CD14-positive monocyte (primary cell): ENCODE results near the gene ERCC3. TPM values are rescaled to one million over a fixed set of nuclear protein-coding genes. Genes with fewer than 3 reads are reported as not detected.

Experiments
- DNase-seq, 3 donors: peaks; one replicate each; pipeline ENCODE4 v3.0.0-alpha.2; 2011 to 2022
- H2AFZ ChIP-seq: 2 replicates; pipeline ENCODE4 v1.6.0; 2012; ENCODE audit warnings: mild to moderate bottlenecking, low read depth, low read length, inconsistent platforms; ENCODE audit not compliant: insufficient read depth, poor library complexity, severe bottlenecking
- H3K27ac ChIP-seq, 2 donors: 1 replicate in 1 of 2; 2 replicates in 1 of 2; pipeline ENCODE4 v1.5.1; 2012 to 2013; ENCODE audit warnings: low read length in 2 of 2, control low read depth in 1 of 2, inconsistent platforms in 1 of 2, low read depth in 1 of 2, mild to moderate bottlenecking in 1 of 2
- H3K27me3 ChIP-seq, 2 donors: one replicate each; pipeline versions ENCODE4 v1.6.0 to v1.6.1; 2011 to 2013; ENCODE audit warnings: low read length in 2 of 2; ENCODE audit not compliant: control insufficient read depth in 2 of 2, insufficient read depth in 2 of 2
- H3K36me3 ChIP-seq, 2 donors: replicated peaks in 1 of 2; 1 replicate in 1 of 2; 2 replicates in 1 of 2; pipeline versions ENCODE4 v1.5.1 to v1.6.1; 2012 to 2013; ENCODE audit warnings: low read length in 2 of 2, control low read depth in 1 of 2, inconsistent platforms in 1 of 2, mild to moderate bottlenecking in 1 of 2; ENCODE audit not compliant: insufficient read depth in 2 of 2, control insufficient read depth in 1 of 2
- H3K4me1 ChIP-seq, 2 donors: 1 replicate in 1 of 2; 2 replicates in 1 of 2; pipeline versions ENCODE4 v1.5.1 to v1.6.1; 2012 to 2013; ENCODE audit warnings: low read length in 2 of 2, control low read depth in 1 of 2, inconsistent platforms in 1 of 2, mild to moderate bottlenecking in 1 of 2, moderate library complexity in 1 of 2; ENCODE audit not compliant: insufficient read depth in 2 of 2, control insufficient read depth in 1 of 2
- H3K4me2 ChIP-seq: replicated peaks from 2 replicates; pipeline ENCODE3; 2012; ENCODE audit warnings: low read length, moderate library complexity, mild to moderate bottlenecking; ENCODE audit not compliant: poor library complexity, severe bottlenecking; ENCODE audit errors: extremely low read depth
- H3K4me3 ChIP-seq, 3 experiments: fragments of 200-600 bp in 1 of 3; sonication (generic) in 1 of 3; replicated peaks in 1 of 3; 1 replicate in 2 of 3; 2 replicates in 1 of 3; pipeline ENCODE4 v1.5.1; 2011 to 2013; ENCODE audit warnings: low read length in 3 of 3, mild to moderate bottlenecking in 3 of 3, control low read depth in 2 of 3, low read depth in 2 of 3, inconsistent platforms in 1 of 3, moderate library complexity in 1 of 3
- H3K79me2 ChIP-seq: 2 replicates; pipeline ENCODE4 v1.6.0; 2012; ENCODE audit warnings: mild to moderate bottlenecking, control low read depth, inconsistent platforms, low read length, moderate library complexity; ENCODE audit not compliant: insufficient read depth
- H3K9ac ChIP-seq: 2 replicates; pipeline ENCODE4 v1.6.0; 2017; ENCODE audit warnings: low read length, mild to moderate bottlenecking; ENCODE audit not compliant: insufficient read depth, poor library complexity, severe bottlenecking
- H3K9me3 ChIP-seq, 2 donors: replicated peaks in 1 of 2; 1 replicate in 1 of 2; 2 replicates in 1 of 2; pipeline versions ENCODE4 v1.5.1 to v1.6.1; 2012 to 2013; ENCODE audit warnings: low read length in 2 of 2, control low read depth in 1 of 2; ENCODE audit not compliant: control insufficient read depth in 1 of 2, insufficient read depth in 1 of 2
- H4K20me1 ChIP-seq: 2 replicates; pipeline ENCODE4 v1.6.0; 2012; ENCODE audit warnings: mild to moderate bottlenecking, low read length, control low read depth, moderate library complexity; ENCODE audit not compliant: insufficient read depth
- H3K27ac Mint-ChIP-seq, 7 donors: one replicate each; pipeline ENCODE4 v1.8.0; 2020; ENCODE audit warnings: mild to moderate bottlenecking in 7 of 7, mixed read lengths in 7 of 7, moderate library complexity in 6 of 7, inconsistent platforms in 2 of 7
- H3K27me3 Mint-ChIP-seq, 3 donors: one replicate each; pipeline ENCODE4 v1.8.0; 2021 to 2022; ENCODE audit warnings: low read depth in 3 of 3, mild to moderate bottlenecking in 3 of 3, mixed read lengths in 3 of 3, moderate library complexity in 3 of 3, inconsistent platforms in 1 of 3
- H3K36me3 Mint-ChIP-seq, 2 donors: one replicate each; pipeline ENCODE4 v1.8.0; 2020; ENCODE audit warnings: mixed read lengths in 2 of 2, inconsistent platforms in 1 of 2, mild to moderate bottlenecking in 1 of 2
- H3K4me1 Mint-ChIP-seq: one replicate; pipeline ENCODE4 v1.8.0; 2020; ENCODE audit warnings: mild to moderate bottlenecking, mixed read lengths
- H3K4me3 Mint-ChIP-seq, 2 donors: one replicate each; pipeline ENCODE4 v1.8.0; 2020; ENCODE audit warnings: mild to moderate bottlenecking in 2 of 2, mixed read lengths in 2 of 2, moderate library complexity in 1 of 2
- H3K9me3 Mint-ChIP-seq, 7 donors: one replicate each; pipeline ENCODE4 v1.8.0; 2020 to 2022; ENCODE audit warnings: mixed read lengths in 7 of 7, mild to moderate bottlenecking in 6 of 7, moderate library complexity in 6 of 7, inconsistent platforms in 2 of 7
- WGBS: methylation state at CpG from one replicate; pipeline ENCODE4 v1.1.5; 2013; ENCODE audit warnings: missing lambda C conversion rate; ENCODE audit not compliant: insufficient coverage; 5-methylcytosine and 5-hydroxymethylcytosine counted together
- intact Hi-C, 2 donors: fragments of 100-400 bp; cut with micrococcal nuclease; formaldehyde crosslinking; loops; one replicate each; pipeline versions ENCODE4 v1.15.0 to v1.15.1; 2023
- polyA minus RNA-seq: library from RNA; depleted of rRNA, polyadenylated mRNA; stranded (reverse); fragments of >200 nt; gene quantifications from 2 replicates; pipeline ENCODE4 v1.2.3, GENCODE V29; 2012
- polyA plus RNA-seq, 3 donors: library from polyadenylated mRNA; depleted of rRNA in 1 of 3; unstranded in 2 of 3; stranded (reverse) in 1 of 3; fragments of 300-500 nt in 2 of 3; fragments of >200 nt in 1 of 3; fragmentation: Illumina TruSeq in 2 of 3; gene quantifications; 1 replicate in 2 of 3; 2 replicates in 1 of 3; pipeline ENCODE4 v1.2.3, GENCODE V29; 2012 to 2021
- total RNA-seq, 12 experiments: library from RNA in 1 of 12; stranded (reverse) in 1 of 12; fragments of 120-200 nt in 1 of 12; gene quantifications; one replicate each; pipeline ENCODE4 v1.2.4 and lab custom pipeline; 2013 to 2026; ENCODE audit warnings: mixed read lengths in 6 of 12, inconsistent platforms in 1 of 12
- TF ChIP-seq, protein P1 (sequence below): fragments of 200-600 bp; IDR thresholded peaks from one replicate; pipeline ENCODE4 v1.8.0; 2022; ENCODE audit warnings: antibody characterized with exemption, mild to moderate bottlenecking

Gene ERCC3
- total RNA-seq (2013) = 23.6 TPM
- polyA plus RNA-seq (10 to 100 TPM; 13.2 to 49.7 (median 16.9) TPM), polyA minus RNA-seq (17.5 and 21.5 TPM in 2 replicates), total RNA-seq (lab: John Stamatoyannopoulos, UW) (6.1 to 118 (median 39.6) reads per million in 11 experiments)

DNA sequence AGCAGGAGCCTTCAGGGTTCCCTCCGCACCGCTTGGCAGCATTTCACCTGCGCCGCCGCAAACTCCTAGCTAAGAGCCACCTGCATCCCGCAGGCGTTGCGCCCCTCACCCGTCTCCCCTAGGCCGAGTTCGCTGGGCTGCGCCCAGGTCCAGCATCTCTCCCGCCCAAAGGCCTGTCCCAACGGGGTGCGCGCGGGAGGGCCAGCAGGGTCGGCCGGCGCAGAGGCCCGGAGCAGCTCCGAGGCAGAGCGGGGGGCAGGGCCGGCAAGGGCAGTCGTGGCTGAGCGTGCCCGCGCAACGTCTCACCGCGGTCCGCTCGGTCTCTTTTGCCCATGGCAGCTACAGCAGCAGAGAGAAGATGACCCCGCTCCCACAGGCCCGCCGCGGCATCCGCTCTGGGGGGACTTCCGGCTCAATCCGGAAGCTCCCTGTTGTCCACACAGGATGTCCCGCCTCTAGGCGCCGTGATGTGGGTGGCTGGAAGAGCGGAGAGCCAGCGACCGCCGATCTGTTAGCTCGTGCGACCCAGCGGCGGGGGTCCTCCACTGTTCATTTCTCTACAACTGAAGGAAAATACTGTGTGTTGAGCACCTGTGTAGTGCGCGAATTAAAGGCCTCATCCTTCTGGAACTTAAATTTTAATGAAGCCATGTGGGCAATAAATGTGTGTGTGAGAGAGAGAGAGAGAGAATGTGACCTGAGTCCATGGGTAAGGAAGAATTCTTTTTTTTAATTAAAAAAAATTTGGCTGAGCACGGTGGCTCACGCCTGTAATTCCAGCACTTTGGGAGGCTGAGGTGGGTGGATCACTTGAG lies at the start of gene ERCC3:
TSS of gene ERCC3 (minus strand) at position 397 of the 815 bp plus-strand sequence. CDS start at position 334, 63 bp downstream.
- Mint-ChIP-seq H3K4me1 (peaks cover 24% of the 10 kb centered on the region), H3K36me3 (peaks cover 35 to 40% of the 10 kb centered on the region in 2 donors), H3K4me3 (peak within 1 kb of the TSS; percentile 91 to 98), H3K9me3 (peaks cover 0 to 1% (median 0%) of the 10 kb centered on the region in 7 donors), H3K27ac (peak within 1 kb of the TSS; percentile 77 to 95 (median 92)), H3K27me3 (peaks cover 0 to 2% (median 0%) of the 10 kb centered on the region in 3 donors)
- peak; percentile 56 to 66 (median 61) for DNase-seq
- H3K4me3 ChIP-seq = peak within 1 kb of the TSS; percentile 75 to 92 (median 81)
- H3K27ac ChIP-seq = peak within 1 kb of the TSS; percentile 39 to 83
- H3K27me3 ChIP-seq = no peaks in the 10 kb centered on the region
- intact Hi-C loops = loop anchor here in 1 of 2 donors (10.0 kb wide), 1 partner anchor 219 kb away; no protein-coding TSS in a partner anchor
- H4K20me1 ChIP-seq = no peaks in the 10 kb centered on the region
- H3K4me2 ChIP-seq = peak within 1 kb of the TSS; percentile 89
- H3K36me3 ChIP-seq = peaks cover 31 to 39% of the 10 kb centered on the region in 2 donors
- TF ChIP-seq, protein P1, sequence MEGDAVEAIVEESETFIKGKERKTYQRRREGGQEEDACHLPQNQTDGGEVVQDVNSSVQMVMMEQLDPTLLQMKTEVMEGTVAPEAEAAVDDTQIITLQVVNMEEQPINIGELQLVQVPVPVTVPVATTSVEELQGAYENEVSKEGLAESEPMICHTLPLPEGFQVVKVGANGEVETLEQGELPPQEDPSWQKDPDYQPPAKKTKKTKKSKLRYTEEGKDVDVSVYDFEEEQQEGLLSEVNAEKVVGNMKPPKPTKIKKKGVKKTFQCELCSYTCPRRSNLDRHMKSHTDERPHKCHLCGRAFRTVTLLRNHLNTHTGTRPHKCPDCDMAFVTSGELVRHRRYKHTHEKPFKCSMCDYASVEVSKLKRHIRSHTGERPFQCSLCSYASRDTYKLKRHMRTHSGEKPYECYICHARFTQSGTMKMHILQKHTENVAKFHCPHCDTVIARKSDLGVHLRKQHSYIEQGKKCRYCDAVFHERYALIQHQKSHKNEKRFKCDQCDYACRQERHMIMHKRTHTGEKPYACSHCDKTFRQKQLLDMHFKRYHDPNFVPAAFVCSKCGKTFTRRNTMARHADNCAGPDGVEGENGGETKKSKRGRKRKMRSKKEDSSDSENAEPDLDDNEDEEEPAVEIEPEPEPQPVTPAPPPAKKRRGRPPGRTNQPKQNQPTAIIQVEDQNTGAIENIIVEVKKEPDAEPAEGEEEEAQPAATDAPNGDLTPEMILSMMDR = no peak
- peak within 1 kb of the TSS; percentile 96 for H2AFZ ChIP-seq
- no peaks in the 10 kb centered on the region for H3K9me3 ChIP-seq
- peaks cover 18% of the 10 kb centered on the region for H3K79me2 ChIP-seq
- H3K9ac ChIP-seq = peak within 1 kb of the TSS; percentile 88
- peaks cover 20 to 30% of the 10 kb centered on the region in 2 donors for H3K4me1 ChIP-seq
- WGBS = under 1% methylated on average over 47 of the region's 55 CpGs

DNA sequence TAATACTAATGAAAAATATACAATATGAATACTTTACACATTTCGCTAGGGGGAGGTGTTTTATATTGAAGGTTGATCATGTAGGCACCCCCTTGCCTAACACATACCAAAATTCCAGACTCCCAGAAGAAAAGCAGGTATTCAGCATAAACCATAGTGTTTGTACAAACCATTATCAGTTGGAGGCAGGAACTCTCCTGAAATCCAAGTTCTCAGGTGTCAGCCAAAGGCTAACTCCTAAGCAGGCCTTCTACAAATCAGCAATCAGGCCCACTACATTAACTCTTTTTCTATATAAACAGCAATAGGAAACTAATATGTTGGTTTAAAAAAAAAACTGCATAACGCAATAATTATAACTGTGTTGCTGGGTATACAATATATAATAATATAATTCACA lies 49.3 kb upstream of the ERCC3 start:
- no peaks in the 10 kb centered on the region for H3K9me3 Mint-ChIP-seq
- TF ChIP-seq, protein P1 = no peak
- Histone ChIP-seq H3K27ac (no peak overlapping the region), H3K27me3 (no peaks in the 10 kb centered on the region), H2AFZ (no peak overlapping the region), H4K20me1 (peaks cover 99% of the 10 kb centered on the region), H3K4me1 (peaks cover 1 to 3% of the 10 kb centered on the region in 2 donors), H3K4me3 (no peak overlapping the region), H3K4me2 (no peak overlapping the region), H3K9me3 (no peaks in the 10 kb centered on the region), H3K36me3 (peaks cover 31 to 54% of the 10 kb centered on the region in 2 donors), H3K9ac (no peak overlapping the region), H3K79me2 (peaks cover 95% of the 10 kb centered on the region)
- intact Hi-C loops = loop anchor here in 1 of 2 donors (5.0 kb wide), 1 partner anchor 39 kb away; no protein-coding TSS in a partner anchor
- H3K4me1 Mint-ChIP-seq = peaks cover 9% of the 10 kb centered on the region
- WGBS = no CpG with 5 or more reads among the region's 2 CpGs
- H3K4me3 Mint-ChIP-seq = no peak overlapping the region
- no peak overlapping the region for H3K27ac Mint-ChIP-seq
- H3K36me3 Mint-ChIP-seq = peaks cover 27 to 48% of the 10 kb centered on the region in 2 donors
- no peaks in the 10 kb centered on the region for H3K27me3 Mint-ChIP-seq
- DNase-seq = no peak
